ENCODE measurements around the gene TRIM41.

The TRIM41 gene

DNA sequence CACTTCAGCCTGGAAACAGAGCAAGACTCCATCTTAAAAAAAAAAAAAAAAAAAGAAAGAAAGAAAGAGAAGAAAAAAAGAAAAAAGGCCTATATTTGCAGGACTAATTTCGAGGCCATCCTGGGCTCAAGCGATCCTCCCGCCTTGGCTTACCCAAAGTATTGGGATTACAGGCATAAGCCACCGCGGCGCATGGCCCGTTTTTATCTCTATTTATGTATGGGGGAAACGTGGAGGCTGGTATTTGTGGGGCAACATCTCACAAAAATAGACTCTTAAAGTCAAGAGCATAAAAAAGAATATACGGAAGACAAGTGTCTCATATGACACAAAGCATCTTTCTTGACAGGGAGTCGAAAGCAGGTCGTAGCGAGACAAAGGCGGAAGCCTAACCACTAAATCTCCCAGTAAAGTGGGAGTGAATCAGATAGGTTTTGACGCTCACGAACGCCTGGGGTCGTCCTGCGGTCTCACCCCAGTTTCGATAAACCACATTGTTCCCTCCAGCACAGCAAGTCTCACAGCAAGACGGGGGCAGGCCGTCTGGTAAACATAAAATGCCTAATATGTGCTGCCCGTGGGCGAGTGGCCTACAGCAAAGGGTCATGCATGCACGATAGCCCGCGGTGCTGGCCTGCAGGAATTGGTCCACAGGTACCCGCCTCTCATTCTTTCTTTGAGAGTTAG, 1.8 kb upstream of the TRIM41 start:
- no peak for DNase-seq (ENCODE audit: low read depth)
- TF ChIP-seq, protein P1, sequence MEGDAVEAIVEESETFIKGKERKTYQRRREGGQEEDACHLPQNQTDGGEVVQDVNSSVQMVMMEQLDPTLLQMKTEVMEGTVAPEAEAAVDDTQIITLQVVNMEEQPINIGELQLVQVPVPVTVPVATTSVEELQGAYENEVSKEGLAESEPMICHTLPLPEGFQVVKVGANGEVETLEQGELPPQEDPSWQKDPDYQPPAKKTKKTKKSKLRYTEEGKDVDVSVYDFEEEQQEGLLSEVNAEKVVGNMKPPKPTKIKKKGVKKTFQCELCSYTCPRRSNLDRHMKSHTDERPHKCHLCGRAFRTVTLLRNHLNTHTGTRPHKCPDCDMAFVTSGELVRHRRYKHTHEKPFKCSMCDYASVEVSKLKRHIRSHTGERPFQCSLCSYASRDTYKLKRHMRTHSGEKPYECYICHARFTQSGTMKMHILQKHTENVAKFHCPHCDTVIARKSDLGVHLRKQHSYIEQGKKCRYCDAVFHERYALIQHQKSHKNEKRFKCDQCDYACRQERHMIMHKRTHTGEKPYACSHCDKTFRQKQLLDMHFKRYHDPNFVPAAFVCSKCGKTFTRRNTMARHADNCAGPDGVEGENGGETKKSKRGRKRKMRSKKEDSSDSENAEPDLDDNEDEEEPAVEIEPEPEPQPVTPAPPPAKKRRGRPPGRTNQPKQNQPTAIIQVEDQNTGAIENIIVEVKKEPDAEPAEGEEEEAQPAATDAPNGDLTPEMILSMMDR (conservative IDR thresholded peaks at IDR 0.05; ENCODE audit: low read depth, low read length), result no peak
- no peak overlapping the region for H3K4me3 ChIP-seq (ENCODE audit: low read depth, low read length)

DNA sequence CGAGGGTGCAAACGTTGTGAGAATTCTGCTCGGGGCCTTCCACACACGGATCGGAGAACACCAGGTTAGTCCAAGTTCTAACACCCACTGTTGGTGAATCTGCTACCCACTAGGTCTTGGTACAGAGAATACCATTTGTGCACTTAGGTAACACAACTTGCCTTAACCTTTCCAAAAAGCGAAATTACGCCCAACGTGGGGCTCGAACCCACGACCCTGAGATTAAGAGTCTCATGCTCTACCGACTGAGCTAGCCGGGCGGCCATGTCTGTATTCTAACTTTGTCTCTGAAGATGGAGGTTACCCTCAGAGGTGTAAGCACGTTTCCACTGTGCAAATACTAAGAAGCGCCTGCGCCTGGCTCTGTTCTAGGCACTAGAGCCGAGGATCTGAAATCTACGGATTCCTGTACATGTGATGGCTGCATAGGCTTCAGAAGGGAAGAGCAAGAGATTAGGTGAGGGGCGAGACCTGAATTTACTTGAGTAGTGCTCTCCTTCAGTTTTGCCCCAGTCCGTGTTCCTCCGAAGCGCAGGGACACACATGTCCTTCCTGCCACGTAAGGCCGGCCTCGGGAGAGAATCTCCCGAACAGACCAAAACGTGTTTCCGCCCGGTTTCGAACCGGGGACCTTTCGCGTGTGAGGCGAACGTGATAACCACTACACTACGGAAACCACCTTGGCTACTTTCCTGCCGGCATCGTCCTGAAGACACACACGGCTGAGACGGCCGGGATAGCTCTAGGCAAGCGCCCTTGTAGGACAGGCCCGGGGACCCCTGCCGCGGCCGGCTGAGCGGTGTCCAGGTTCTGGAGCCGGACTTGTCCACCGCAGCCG, 1.1 kb upstream of the TRIM41 start:
- peak overlapping the region; percentile 73 for H3K4me3 ChIP-seq (ENCODE audit: low read depth, low read length)
- peak; percentile 95 for DNase-seq (ENCODE audit: low read depth)
- TF ChIP-seq, protein P1 (conservative IDR thresholded peaks at IDR 0.05; ENCODE audit: low read depth, low read length), result no peak

DNA sequence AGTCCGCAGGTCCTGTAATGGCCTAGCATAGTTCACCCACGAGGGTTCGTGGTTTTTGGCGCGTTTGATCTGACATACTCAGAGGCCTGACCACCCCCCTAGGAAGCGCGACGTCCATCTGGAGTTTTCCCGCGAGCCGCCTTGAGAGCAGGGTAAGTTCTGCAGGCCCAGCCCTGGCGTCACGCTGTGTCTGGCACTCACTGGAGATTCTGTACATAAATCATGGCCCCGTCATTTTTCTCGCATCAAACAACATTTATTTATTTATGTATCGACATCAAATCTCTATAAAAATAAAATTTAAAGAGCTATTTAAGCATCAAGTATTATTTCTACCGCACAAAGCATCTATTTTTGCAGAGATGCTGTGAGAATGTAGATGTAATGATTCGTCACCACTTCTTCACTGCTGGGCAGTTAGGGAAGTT, 437 bp upstream of the TRIM41 start:
- DNase-seq (ENCODE audit: low read depth), result peak; percentile 80
- TF ChIP-seq, protein P1 (conservative IDR thresholded peaks at IDR 0.05; ENCODE audit: low read depth, low read length), result no peak
- peak overlapping the region; percentile 73 for H3K4me3 ChIP-seq (ENCODE audit: low read depth, low read length)

DNA sequence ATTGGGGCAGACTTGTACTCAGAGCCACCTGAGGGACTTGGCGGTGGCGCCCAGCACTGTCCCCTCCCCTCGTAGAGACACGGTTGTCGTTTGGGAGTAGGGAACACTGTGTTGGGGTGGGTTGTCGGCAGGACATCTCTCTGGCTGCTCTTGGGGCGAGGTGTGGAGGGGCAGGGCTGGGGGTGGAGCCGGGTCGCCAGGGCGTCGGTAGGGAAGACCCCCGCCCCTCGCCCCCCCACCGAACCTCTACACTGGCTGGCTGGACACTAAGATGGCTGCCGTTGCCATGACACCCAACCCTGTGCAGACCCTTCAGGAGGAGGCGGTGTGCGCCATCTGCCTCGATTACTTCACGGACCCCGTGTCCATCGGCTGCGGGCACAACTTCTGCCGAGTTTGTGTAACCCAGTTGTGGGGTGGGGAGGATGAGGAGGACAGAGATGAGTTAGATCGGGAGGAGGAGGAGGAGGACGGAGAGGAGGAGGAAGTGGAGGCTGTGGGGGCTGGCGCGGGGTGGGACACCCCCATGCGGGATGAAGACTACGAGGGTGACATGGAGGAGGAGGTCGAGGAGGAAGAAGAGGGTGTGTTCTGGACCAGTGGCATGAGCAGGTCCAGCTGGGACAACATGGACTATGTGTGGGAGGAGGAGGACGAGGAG, 778 bp downstream of the TRIM41 start:
- peak; percentile 50 for DNase-seq (ENCODE audit: low read depth)
- peak overlapping the region; percentile 73 for H3K4me3 ChIP-seq (ENCODE audit: low read depth, low read length)
- TF ChIP-seq, protein P1 (conservative IDR thresholded peaks at IDR 0.05; ENCODE audit: low read depth, low read length), result no peak

DNA sequence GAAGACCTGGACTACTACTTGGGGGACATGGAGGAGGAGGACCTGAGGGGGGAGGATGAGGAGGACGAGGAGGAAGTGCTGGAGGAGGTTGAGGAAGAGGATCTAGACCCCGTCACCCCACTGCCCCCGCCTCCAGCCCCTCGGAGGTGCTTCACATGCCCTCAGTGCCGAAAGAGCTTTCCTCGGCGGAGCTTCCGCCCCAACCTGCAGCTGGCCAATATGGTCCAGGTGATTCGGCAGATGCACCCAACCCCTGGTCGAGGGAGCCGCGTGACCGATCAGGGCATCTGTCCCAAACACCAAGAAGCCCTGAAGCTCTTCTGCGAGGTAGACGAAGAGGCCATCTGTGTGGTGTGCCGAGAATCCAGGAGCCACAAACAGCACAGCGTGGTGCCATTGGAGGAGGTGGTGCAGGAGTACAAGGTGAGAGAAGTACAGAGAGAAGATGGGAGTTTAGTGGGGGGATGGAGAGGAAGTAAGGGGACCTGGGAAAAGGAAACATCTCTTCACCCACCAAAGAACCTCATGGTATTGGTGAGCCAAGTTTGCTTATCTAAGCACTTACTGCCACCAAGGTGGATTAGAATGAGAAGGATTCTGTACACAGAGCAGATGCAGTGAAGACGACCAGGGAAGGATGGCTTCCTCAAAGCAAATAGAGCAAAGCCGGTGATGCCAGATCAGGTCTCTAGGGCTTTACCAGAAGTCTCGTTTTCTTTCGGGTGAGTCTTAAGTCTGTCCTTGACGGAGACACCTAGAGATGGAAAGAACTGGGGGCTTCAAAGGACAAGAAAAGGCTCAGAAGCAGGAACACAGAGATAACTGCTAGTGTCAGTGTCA, 1.5 kb downstream of the TRIM41 start:
- TF ChIP-seq, protein P1 (conservative IDR thresholded peaks at IDR 0.05; ENCODE audit: low read depth, low read length), result no peak
- peak overlapping the region; percentile 73 for H3K4me3 ChIP-seq (ENCODE audit: low read depth, low read length)
- no peak for DNase-seq (ENCODE audit: low read depth)

DNA sequence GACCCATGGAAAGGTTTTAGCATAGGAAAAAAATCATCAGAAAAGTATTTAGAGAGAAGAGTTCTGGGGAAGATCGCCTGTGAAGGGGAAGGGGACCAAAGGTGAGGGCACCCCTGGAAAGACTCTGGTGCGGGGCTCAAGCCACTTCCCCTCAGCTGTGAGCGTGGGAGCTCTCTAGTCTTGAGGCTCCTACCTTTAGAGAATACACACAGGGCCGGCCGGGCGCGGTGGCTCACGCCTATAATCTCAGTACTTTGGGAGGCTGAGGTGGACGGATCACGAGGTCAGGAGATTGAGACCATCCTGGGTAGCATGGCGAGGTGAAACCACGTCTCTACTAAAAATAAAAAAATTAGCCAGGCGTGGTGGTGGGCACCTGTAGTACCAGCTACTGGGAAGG, 6.9 kb downstream of the TRIM41 start:
- TF ChIP-seq, protein P1 (conservative IDR thresholded peaks at IDR 0.05; ENCODE audit: low read depth, low read length), result no peak
- no peak for DNase-seq (ENCODE audit: low read depth)
- H3K4me3 ChIP-seq (ENCODE audit: low read depth, low read length), result no peak overlapping the region

Measured in choroid plexus epithelial cell (primary cell).